ENCODE results near the gene UQCRC1. TPM values are rescaled to one million over a fixed set of nuclear protein-coding genes. Genes with fewer than 3 reads are reported as not detected.
A peak's percentile ranks its signal among the peaks of the same experiment; 100 is the strongest.

Gene UQCRC1
- total RNA-seq, 2 experiments from 2014 or later, result 144 to 148 TPM

GRCh38 chr3:48629894-48630293, 20.4 kb upstream of the UQCRC1 start:
- H3K27me3 Mint-ChIP-seq, result no peaks in the 10 kb centered on the region
- peak overlapping the region; percentile 30 for H3K27ac Mint-ChIP-seq
- peaks cover 10% of the 10 kb centered on the region for H3K4me1 Mint-ChIP-seq
- H3K36me3 Mint-ChIP-seq, result peaks cover 24% of the 10 kb centered on the region
- no peak for DNase-seq
- ATAC-seq (ENCODE audit: low read depth), result no peak
- H3K4me3 Mint-ChIP-seq, result no peak overlapping the region
- POLR2A ChIA-PET, result no interaction called here
- no peaks in the 10 kb centered on the region for H3K9me3 Mint-ChIP-seq

- ATAC-seq (ENCODE audit: low read depth) (no peak), DNase-seq (no peak)
- Mint-ChIP-seq H3K27me3 (no peaks in the 10 kb centered on the region), H3K9me3 (no peaks in the 10 kb centered on the region), H3K36me3 (peaks cover 31% of the 10 kb centered on the region), H3K4me3 (no peak overlapping the region), H3K27ac (peak overlapping the region; percentile 21), H3K4me1 (peaks cover 12% of the 10 kb centered on the region)
- POLR2A ChIA-PET, result no interaction called here
Measured at GRCh38 chr3:48628277-48629017, 19.0 kb upstream of the UQCRC1 start.

GRCh38 chr3:48625600-48625999, 16.2 kb upstream of the UQCRC1 start:
- H3K36me3 Mint-ChIP-seq, result peaks cover 24% of the 10 kb centered on the region
- no peak overlapping the region for H3K27ac Mint-ChIP-seq
- no peak for ATAC-seq (ENCODE audit: low read depth)
- peaks cover 10% of the 10 kb centered on the region for H3K4me1 Mint-ChIP-seq
- DNase-seq, result no peak
- POLR2A ChIA-PET, result interaction anchor here (0.7 kb wide), 1 partner anchor 10 kb away, joined by 3 read pairs; the partner anchor contains the start of gene SLC26A6
- no peaks in the 10 kb centered on the region for H3K27me3 Mint-ChIP-seq
- H3K9me3 Mint-ChIP-seq, result no peaks in the 10 kb centered on the region
- H3K4me3 Mint-ChIP-seq, result no peak overlapping the region

GRCh38 chr3:48624767-48625166, 15.3 kb upstream of the UQCRC1 start:
- H3K27ac Mint-ChIP-seq, result peak overlapping the region; percentile 74
- H3K4me1 Mint-ChIP-seq, result peaks cover 10% of the 10 kb centered on the region
- peaks cover 25% of the 10 kb centered on the region for H3K36me3 Mint-ChIP-seq
- no peaks in the 10 kb centered on the region for H3K9me3 Mint-ChIP-seq
- no peak overlapping the region for H3K4me3 Mint-ChIP-seq
- no peak for DNase-seq
- H3K27me3 Mint-ChIP-seq, result no peaks in the 10 kb centered on the region
- POLR2A ChIA-PET, result interaction anchor here (0.7 kb wide), 1 partner anchor 11 kb away, joined by 3 read pairs; the partner anchor contains the start of gene SLC26A6
- ATAC-seq (ENCODE audit: low read depth), result no peak

- peak overlapping the region; percentile 12 for H3K4me3 Mint-ChIP-seq
- ATAC-seq (ENCODE audit: low read depth) (peak; percentile 67), DNase-seq (no peak)
- POLR2A ChIA-PET, result interaction anchor here (0.6 to 2.0 kb wide), 4 partner anchors 11 to 276 kb away, joined by 3 to 10 read pairs (median 4); partner anchors contain the start of gene SLC26A6
- peaks cover 23% of the 10 kb centered on the region for H3K36me3 Mint-ChIP-seq
- H3K27me3 Mint-ChIP-seq, result no peaks in the 10 kb centered on the region
- H3K4me1 Mint-ChIP-seq, result peaks cover 10% of the 10 kb centered on the region
- peak overlapping the region; percentile 74 for H3K27ac Mint-ChIP-seq
- H3K9me3 Mint-ChIP-seq, result no peaks in the 10 kb centered on the region
Measured at GRCh38 chr3:48623851-48624547, 14.6 kb upstream of the UQCRC1 start.

GRCh38 chr3:48621461-48621869, 12.0 kb upstream of the UQCRC1 start, which contains the start of gene TMEM89:
Gene TMEM89, minus strand, starts transcription at chr3:48621769. Its CDS starts 13 bp downstream, at chr3:48621756.
- DNase-seq, result no peak
- no peak for ATAC-seq (ENCODE audit: low read depth)
- H3K27me3 Mint-ChIP-seq, result no peaks in the 10 kb centered on the region
- peaks cover 21% of the 10 kb centered on the region for H3K36me3 Mint-ChIP-seq
- H3K4me3 Mint-ChIP-seq, result no peak within 1 kb of the TSS
- POLR2A ChIA-PET, result interaction anchor here (1.1 kb wide), 1 partner anchor 13 kb away, joined by 3 read pairs; no protein-coding TSS in a partner anchor
- H3K27ac Mint-ChIP-seq, result no peak within 1 kb of the TSS
- H3K4me1 Mint-ChIP-seq, result peaks cover 8% of the 10 kb centered on the region
- peaks cover 12% of the 10 kb centered on the region for H3K9me3 Mint-ChIP-seq

GRCh38 chr3:48619541-48620524, 10.4 kb upstream of the UQCRC1 start:
- peaks cover 17% of the 10 kb centered on the region for H3K36me3 Mint-ChIP-seq
- no peak overlapping the region for H3K27ac Mint-ChIP-seq
- H3K4me1 Mint-ChIP-seq, result peaks cover 8% of the 10 kb centered on the region
- peaks cover 12% of the 10 kb centered on the region for H3K9me3 Mint-ChIP-seq
- H3K27me3 Mint-ChIP-seq, result no peaks in the 10 kb centered on the region
- DNase-seq (no peak), ATAC-seq (ENCODE audit: low read depth) (no peak)
- POLR2A ChIA-PET, result interaction anchor here (1.2 kb wide), 1 partner anchor 16 kb away, joined by 3 read pairs; the partner anchor contains the start of gene SLC26A6
- no peak overlapping the region for H3K4me3 Mint-ChIP-seq

GRCh38 chr3:48617559-48617958, 8.1 kb upstream of the UQCRC1 start:
- POLR2A ChIA-PET, result no interaction called here
- peaks cover 12% of the 10 kb centered on the region for H3K9me3 Mint-ChIP-seq
- peaks cover 5% of the 10 kb centered on the region for H3K4me1 Mint-ChIP-seq
- no peak overlapping the region for H3K27ac Mint-ChIP-seq
- DNase-seq, result no peak
- H3K27me3 Mint-ChIP-seq, result no peaks in the 10 kb centered on the region
- H3K4me3 Mint-ChIP-seq, result no peak overlapping the region
- ATAC-seq (ENCODE audit: low read depth), result no peak
- peaks cover 13% of the 10 kb centered on the region for H3K36me3 Mint-ChIP-seq

- DNase-seq, result no peak
- no peaks in the 10 kb centered on the region for H3K27me3 Mint-ChIP-seq
- H3K36me3 Mint-ChIP-seq, result peaks cover 9% of the 10 kb centered on the region
- no peak overlapping the region for H3K27ac Mint-ChIP-seq
- peaks cover 5% of the 10 kb centered on the region for H3K4me1 Mint-ChIP-seq
- ATAC-seq (ENCODE audit: low read depth), result no peak
- H3K9me3 Mint-ChIP-seq, result peaks cover 12% of the 10 kb centered on the region
- POLR2A ChIA-PET, result interaction anchor here (0.6 kb wide), 1 partner anchor 27 kb away, joined by 5 read pairs; no protein-coding TSS in a partner anchor
- no peak overlapping the region for H3K4me3 Mint-ChIP-seq
Measured at GRCh38 chr3:48614044-48614443, 4.6 kb upstream of the UQCRC1 start.

- H3K4me1 Mint-ChIP-seq, result peaks cover 15% of the 10 kb centered on the region
- H3K9me3 Mint-ChIP-seq, result peaks cover 4% of the 10 kb centered on the region
- no peak for DNase-seq
- no peak overlapping the region for H3K4me3 Mint-ChIP-seq
- H3K36me3 Mint-ChIP-seq, result peaks cover 12% of the 10 kb centered on the region
- no peak for ATAC-seq (ENCODE audit: low read depth)
- no peaks in the 10 kb centered on the region for H3K27me3 Mint-ChIP-seq
- no peak overlapping the region for H3K27ac Mint-ChIP-seq
- POLR2A ChIA-PET, result interaction anchor here (0.6 to 1.1 kb wide), 2 partner anchors 12 to 27 kb away, joined by 3 to 5 read pairs; no protein-coding TSS in a partner anchor
Measured at GRCh38 chr3:48612309-48612708, 2.9 kb upstream of the UQCRC1 start.

- H3K27me3 Mint-ChIP-seq, result no peaks in the 10 kb centered on the region
- no peak for DNase-seq
- H3K36me3 Mint-ChIP-seq, result peaks cover 23% of the 10 kb centered on the region
- POLR2A ChIA-PET, result no interaction called here
- no peaks in the 10 kb centered on the region for H3K9me3 Mint-ChIP-seq
- peaks cover 10% of the 10 kb centered on the region for H3K4me1 Mint-ChIP-seq
- ATAC-seq (ENCODE audit: low read depth), result no peak
- H3K27ac Mint-ChIP-seq, result no peak overlapping the region
- no peak overlapping the region for H3K4me3 Mint-ChIP-seq
Measured at GRCh38 chr3:48607519-48607918, 1.9 kb downstream of the UQCRC1 start.

GRCh38 chr3:48601622-48601994, 7.8 kb downstream of the UQCRC1 start:
- DNase-seq, result no peak
- no peaks in the 10 kb centered on the region for H3K9me3 Mint-ChIP-seq
- H3K27me3 Mint-ChIP-seq, result no peaks in the 10 kb centered on the region
- H3K4me3 Mint-ChIP-seq, result no peak overlapping the region
- no peaks in the 10 kb centered on the region for H3K4me1 Mint-ChIP-seq
- POLR2A ChIA-PET, result no interaction called here
- H3K27ac Mint-ChIP-seq, result no peak overlapping the region
- no peak for ATAC-seq (ENCODE audit: low read depth)
- peaks cover 22% of the 10 kb centered on the region for H3K36me3 Mint-ChIP-seq

Data from activated naive CD8-positive, alpha-beta T cell treated with anti-CD3 and anti-CD28 coated beads, Interleukin-2, amount 10 ng/mL, durations not matched to agents 7 days and 5 days (primary cell).